MM.1S (cell line): Measurements from ENCODE around the gene SCAF11.

Experiments
- EZH2phosphoT487 ChIP-seq: fragments of 300-600 bp; sonication (generic); IDR thresholded peaks from 2 replicates; pipeline ENCODE4 v1.6.1; 2018; ENCODE audit warnings: antibody characterized with exemption, low read length
- TF ChIP-seq, protein P1 (sequence below): fragments of 300-600 bp; sonication (generic); IDR thresholded peaks from 2 replicates; pipeline ENCODE4 v1.5.1; 2016; ENCODE audit warnings: antibody characterized with exemption, low read length, mixed read lengths

DNA sequence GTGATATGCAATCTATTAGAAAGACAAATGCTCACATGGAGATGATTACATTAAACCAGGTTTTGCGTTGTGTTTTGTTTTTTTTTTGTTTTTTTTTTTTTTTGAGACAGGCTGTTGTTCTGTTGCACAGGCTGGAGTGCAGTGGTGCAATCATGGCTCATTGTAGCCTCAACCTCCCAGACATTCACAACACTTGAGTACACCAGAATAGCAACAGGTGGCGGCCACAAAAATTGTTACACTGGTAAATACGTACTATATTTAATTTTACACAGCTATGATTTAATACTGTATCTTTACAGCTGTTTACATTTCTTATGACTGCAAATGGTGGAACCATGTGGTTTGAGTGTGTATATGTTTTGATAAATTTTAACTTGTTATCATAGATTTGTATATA is 60.0 kb downstream of the SCAF11 start:
- TF ChIP-seq, protein P1, sequence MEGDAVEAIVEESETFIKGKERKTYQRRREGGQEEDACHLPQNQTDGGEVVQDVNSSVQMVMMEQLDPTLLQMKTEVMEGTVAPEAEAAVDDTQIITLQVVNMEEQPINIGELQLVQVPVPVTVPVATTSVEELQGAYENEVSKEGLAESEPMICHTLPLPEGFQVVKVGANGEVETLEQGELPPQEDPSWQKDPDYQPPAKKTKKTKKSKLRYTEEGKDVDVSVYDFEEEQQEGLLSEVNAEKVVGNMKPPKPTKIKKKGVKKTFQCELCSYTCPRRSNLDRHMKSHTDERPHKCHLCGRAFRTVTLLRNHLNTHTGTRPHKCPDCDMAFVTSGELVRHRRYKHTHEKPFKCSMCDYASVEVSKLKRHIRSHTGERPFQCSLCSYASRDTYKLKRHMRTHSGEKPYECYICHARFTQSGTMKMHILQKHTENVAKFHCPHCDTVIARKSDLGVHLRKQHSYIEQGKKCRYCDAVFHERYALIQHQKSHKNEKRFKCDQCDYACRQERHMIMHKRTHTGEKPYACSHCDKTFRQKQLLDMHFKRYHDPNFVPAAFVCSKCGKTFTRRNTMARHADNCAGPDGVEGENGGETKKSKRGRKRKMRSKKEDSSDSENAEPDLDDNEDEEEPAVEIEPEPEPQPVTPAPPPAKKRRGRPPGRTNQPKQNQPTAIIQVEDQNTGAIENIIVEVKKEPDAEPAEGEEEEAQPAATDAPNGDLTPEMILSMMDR, result no peak
- no peak for TF ChIP-seq EZH2phosphoT487
